Activated CD8-positive, alpha-beta memory T cell treated with anti-CD3 and anti-CD28 coated beads for 24 hours (primary cell): ENCODE measurements around the gene CCM2.
A peak's percentile ranks its signal among the peaks of the same experiment; 100 is the strongest.

Experiments
- DNase-seq: peaks from one replicate; pipeline ENCODE4 v3.0.0-alpha.2; 2020

Gene CCM2

GRCh38 chr7:45071528-45071927, 71.5 kb downstream of the CCM2 start:
- DNase-seq, result peak; percentile 30

GRCh38 chr7:45072131-45073030, 72.4 kb downstream of the CCM2 start:
- DNase-seq, result no peak

DNA sequence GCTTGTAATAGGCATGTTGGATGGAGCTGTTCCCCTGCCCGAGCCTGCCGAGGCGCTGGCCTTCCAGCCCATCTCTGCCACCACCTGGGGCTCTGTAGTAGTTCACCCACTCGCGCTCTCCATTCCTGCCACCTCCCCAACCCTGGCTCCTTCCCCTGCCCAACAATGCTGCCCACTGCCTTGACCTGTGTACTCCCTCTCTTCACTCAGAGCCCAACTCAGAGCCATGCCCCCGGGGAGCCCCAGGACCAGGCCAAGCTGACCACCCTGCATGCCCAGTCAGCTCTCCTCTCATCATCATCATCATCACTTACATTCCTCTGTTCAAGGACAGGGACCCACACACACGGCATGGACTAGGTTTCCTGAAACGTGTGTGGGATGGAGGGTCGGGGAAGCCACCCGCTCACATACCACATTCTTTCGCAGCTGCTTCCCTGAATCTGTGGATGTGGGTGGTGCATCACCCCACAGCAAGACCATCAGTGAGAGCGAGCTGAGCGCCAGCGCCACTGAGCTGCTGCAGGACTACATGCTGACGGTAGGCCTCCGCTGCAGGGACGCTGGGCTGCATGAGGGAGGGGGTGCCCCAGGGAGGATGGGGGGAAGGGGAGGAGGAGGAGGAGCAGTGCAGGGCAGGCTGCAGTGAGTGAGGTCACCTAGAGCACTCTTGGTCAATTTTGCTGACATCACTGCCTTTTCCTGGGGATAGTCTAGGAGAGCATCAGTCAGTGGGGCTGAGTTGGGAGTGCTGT, 73.2 kb downstream of the CCM2 start:
- no peak for DNase-seq

DNA sequence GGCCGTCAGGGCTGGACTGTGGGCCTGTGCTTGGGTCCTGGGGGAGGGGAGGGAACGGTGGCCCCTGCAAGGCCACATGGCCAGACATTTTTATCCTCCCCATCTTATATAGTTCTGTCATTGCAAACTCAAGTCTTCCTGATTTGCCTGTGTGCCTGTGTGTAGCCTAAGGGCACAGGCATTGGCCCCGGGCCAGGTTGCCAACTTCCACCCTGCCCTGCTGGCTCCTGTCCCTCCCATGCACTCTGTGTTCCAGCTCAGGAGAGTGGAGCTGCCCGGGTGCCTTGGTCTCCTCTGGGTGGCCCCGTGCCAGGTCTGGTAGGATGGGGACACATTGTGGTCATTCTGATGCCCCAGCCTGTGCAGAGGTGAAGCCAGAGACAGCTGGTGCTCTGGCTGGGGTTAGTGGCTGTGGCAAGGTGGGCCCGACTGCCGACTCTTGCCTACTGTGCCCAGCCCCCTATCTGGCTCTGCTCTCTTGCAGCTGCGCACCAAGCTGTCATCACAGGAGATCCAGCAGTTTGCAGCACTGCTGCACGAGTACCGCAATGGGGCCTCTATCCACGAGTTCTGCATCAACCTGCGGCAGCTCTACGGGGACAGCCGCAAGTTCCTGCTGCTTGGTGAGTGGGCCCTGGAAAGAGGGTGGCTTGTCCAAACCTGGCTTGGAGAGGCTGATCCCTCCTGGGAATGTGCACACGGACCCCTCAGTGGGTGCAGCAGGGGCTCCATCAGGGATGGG, 74.0 kb downstream of the CCM2 start:
- no peak for DNase-seq

- no peak for DNase-seq
Measured at GRCh38 chr7:45074528-45075354, 74.7 kb downstream of the CCM2 start.

DNA sequence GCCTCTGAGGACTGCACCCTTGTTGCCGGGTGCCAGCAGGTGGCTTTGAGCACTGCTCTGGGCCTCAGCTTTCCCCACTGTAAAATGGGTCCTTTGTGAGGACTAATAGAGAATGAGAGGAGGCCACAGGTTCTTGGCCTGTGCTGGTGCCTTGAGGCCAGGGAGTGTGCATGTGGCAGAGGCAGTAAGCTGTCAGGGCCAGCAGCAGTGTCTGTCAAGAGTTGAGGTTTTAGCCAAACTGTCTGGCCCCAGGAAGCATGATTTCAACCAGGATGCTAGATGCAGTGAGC, 75.3 kb downstream of the CCM2 start:
- no peak for DNase-seq

DNA sequence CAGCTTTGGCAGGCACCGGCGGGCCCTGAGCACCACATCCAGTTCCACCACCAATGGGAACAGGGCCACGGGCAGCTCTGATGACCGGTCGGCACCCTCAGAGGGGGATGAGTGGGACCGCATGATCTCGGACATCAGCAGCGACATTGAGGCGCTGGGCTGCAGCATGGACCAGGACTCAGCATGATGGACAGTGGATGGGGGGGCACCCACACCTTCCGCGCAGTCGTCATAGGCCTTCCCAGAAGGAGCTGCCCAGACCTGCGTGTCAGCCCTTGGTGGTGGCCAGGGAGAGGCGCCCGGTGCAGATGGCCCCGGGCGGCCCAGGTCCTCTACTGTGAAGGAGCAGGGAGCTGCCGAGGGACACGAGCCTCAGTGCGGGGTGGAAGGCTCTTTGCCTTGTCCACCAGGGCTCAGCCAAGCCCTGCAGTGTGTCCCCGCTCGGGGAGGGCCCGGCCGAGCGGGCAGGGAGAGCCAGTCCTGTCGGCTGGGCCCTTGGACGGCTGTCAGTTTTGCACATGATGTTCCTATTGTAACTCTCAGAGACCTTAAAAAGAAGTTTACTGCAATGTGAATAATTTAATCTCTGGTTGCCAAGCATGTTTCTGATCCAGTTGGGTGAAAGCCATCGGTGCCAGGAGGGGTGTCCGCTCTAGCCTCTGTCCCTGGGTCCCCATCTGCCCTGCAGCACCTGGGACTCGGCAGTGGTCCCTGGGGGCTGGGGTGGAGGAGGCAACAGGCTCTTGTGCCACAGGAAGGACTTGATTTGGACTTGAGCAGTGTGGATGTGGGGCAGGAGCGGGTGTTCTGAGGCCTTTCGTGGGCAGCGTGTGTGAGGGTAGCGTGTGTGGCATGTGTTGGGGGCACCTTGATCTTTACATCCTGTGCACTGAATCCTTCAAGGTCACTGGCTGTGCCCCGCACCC, 76.1 kb downstream of the CCM2 start:
- DNase-seq, result no peak

DNA sequence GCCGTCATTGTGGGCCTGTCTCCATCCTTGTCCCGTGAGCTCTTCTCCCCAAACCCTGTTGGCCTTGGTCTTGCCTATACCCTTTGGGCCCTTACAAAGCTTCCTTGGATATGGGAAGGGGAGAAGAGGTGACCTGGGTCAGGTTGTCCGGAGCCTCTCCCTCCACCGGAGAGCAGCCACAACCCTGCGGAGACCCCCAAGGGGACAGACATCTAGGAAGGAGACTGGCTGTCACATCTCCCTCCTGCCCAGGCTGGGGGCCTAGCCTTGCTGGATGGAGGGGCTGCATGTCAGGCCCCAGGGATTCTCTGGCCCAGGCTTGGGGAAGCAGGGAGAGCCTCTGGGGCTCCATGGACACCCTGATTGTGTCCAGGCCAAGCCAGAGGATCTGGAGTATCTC, 76.9 kb downstream of the CCM2 start:
- DNase-seq, result no peak

GRCh38 chr7:45077579-45077978, 77.6 kb downstream of the CCM2 start:
- no peak for DNase-seq

- no peak for DNase-seq
Measured at GRCh38 chr7:45078125-45078681, 78.2 kb downstream of the CCM2 start.

GRCh38 chr7:45080265-45080957, 80.4 kb downstream of the CCM2 start:
- DNase-seq, result no peak

DNA sequence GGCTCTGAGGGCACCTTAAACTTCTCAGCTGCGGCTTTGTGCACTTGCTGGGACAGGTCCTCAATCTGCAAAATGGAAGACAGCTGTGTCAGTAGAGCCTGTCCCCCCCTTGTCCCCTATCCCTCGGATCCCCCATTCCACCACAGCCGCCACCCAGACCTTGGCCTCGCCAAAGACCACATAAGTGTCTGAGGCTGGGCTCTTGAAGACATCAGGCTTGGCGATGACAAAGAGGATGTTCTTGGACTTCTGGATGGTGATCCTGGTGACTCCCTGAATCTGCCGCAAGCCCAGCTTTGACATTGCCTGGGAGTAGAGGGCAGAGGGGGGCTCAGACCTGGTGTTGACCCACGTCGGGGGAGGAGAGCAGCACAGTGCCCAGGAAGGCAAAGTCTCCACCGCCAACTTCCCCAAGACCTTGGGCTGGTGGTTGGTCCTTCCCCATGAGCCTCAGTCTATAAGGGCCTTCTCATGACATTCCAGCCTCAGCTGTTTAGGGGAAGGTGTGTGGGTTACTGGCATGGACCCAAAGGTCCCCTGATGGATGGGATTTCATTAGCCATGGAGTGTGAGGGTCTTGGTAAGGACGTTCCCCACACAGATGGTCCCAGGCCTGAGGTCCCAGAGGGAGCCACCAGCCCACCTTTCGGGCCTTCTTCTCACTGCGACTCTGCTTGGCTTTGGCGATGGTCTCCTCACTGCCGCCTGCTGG, 81.1 kb downstream of the CCM2 start:
- no peak for DNase-seq

DNA sequence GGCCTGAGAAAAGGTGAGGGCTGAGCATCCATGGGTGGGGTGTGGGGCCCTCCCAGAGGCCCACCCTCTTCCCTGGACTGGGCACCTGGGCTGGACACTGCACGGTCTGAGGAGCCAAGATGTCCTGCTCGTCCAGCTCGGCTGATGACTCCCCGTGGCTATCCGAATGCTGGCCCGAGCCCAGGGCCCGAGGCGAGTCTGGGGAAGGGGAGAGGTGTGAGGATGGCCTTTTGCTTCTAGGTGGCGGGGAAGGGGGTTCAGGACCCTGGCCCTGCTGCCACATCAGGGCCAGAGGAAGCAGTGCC, 81.6 kb downstream of the CCM2 start:
- DNase-seq, result no peak

DNA sequence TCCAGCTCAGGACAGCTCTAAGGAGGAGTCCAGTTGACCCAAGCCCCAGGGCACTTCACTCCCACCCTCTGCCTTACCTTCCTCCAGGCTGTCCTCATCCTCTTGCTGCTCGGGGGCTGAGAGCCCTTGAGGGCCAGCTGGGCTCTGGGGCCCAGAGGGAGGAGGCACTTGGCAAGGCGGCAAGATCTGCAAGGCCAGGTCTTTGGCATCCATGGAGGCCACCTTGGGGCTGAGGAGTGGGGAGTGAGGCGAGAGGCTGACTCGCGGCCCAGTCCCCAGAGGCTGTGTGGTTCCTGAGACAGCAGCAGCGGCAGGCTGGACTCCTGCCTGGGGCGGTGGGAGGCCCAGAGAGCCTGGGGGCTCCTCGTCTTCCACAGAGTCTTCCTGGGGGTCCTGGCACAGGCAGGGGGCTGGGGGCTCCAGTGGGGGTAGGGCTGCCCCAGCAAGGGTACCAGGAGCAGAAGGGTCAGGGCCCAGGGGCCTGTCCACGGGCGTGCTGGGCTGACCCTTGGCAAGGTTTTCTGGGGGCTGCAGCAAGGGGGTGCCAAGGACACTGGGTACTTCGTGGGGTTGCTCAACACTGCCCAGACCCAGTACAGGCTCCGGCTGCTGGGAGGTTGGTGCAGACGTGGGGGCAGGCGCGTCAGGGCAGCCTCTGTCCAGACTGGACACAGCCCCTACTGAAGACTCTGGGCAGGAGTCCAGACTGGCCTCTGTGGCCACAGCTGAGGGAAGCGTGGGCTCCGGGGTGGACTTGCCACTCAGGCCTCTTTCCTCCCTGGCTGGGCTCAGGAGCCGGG, 82.2 kb downstream of the CCM2 start:
- DNase-seq, result no peak

- no peak for DNase-seq
Measured at GRCh38 chr7:45082831-45083331, 82.9 kb downstream of the CCM2 start.

DNA sequence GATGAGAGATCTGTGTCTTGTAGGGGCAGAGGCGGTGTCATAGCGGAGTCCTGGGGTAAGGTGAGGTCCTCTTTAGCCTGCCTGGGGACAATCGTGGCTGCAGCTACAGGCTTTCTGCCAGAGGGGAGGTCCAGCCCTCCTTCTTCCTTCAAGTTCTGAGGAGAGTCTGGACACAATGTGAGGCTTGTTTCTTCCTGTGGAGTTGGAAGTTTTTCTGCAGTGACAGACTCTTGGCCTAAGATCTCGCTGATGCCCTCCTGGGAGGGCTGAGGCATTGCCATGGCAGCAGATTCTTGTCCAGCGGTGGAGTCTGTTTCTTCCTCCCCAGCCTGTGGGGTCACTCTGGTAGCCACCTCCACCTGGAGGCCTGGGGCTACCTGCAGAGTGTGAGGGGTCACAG, 84.3 kb downstream of the CCM2 start:
- DNase-seq, result no peak

DNA sequence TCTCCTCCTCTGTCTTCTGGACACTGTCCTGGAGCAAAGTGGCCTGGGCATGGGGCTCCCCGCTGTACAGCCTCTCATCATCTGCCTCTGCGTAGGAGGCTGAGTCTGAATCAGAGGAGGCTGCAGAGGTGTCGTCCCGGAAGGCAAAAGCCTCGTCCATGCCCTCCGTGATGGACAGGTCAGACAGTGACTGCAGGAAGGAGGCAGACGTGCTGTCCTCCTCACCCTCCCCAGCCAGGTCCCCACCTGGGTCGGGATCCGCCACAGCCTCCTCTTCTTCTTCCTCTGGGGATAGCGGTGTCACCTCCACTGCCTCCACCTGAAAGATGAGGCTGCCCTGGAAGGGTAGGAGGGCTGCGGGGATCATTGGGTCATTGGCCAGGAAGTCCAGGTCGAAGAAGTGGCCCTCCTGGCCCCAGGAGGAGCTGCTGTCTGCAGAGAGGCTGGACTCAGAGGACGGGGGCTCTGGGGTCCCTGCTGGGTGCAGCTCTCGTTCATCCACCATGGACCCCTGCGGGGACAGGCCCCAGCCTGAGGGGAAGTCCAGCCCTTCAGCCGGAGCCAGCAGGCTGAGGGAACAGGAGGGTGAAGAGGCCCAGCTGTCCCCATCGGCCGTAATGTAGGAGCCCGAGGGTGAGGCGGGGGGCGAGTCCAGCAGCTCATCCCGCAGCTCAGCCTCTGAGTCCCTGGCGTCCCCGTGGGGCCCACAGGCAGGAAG, 85.1 kb downstream of the CCM2 start:
- DNase-seq, result no peak

- no peak for DNase-seq
Measured at GRCh38 chr7:45085619-45086200, 85.7 kb downstream of the CCM2 start.
